ENCODE results near the gene KRT26. TPM values are rescaled to one million over a fixed set of nuclear protein-coding genes. Genes with fewer than 3 reads are reported as not detected.

KRT26 gene
- total RNA-seq, 2 donors from 2014 or later: not detected

- Mint-ChIP-seq H3K27ac (no peak within 1 kb of the TSS), H3K4me3 (no peak within 1 kb of the TSS), H3K27me3 (ENCODE audit: insufficient read depth) (peaks cover 29% of the 10 kb centered on the region), H3K4me1 (no peaks in the 10 kb centered on the region), H3K9me3 (peaks cover 4% of the 10 kb centered on the region), H3K36me3 (ENCODE audit: low read depth) (no peaks in the 10 kb centered on the region)
- Histone ChIP-seq H3K4me3 (ENCODE audit: low read length) (no peak within 1 kb of the TSS), H3K27me3 (ENCODE audit: control insufficient read depth, insufficient read depth, low read length, poor library complexity, severe bottlenecking) (peaks cover 8% of the 10 kb centered on the region), H3K36me3 (ENCODE audit: control insufficient read depth, insufficient read depth, low read length) (no peaks in the 10 kb centered on the region), H3K9me3 (ENCODE audit: control insufficient read depth, low read length) (no peaks in the 10 kb centered on the region), H3K27ac (ENCODE audit: low read depth, low read length) (no peak within 1 kb of the TSS), H3K9ac (ENCODE audit: extremely low read depth, low read length, poor library complexity, severe bottlenecking) (no peak within 1 kb of the TSS), H3K4me1 (ENCODE audit: control insufficient read depth, insufficient read depth, low read length) (no peaks in the 10 kb centered on the region)
- 98 to 100% methylated on average over 4 of the region's 4 CpGs for WGBS, 2 experiments (ENCODE audit: insufficient coverage in 1 of 2, insufficient read length in 1 of 2)
- TF ChIP-seq, protein P1, sequence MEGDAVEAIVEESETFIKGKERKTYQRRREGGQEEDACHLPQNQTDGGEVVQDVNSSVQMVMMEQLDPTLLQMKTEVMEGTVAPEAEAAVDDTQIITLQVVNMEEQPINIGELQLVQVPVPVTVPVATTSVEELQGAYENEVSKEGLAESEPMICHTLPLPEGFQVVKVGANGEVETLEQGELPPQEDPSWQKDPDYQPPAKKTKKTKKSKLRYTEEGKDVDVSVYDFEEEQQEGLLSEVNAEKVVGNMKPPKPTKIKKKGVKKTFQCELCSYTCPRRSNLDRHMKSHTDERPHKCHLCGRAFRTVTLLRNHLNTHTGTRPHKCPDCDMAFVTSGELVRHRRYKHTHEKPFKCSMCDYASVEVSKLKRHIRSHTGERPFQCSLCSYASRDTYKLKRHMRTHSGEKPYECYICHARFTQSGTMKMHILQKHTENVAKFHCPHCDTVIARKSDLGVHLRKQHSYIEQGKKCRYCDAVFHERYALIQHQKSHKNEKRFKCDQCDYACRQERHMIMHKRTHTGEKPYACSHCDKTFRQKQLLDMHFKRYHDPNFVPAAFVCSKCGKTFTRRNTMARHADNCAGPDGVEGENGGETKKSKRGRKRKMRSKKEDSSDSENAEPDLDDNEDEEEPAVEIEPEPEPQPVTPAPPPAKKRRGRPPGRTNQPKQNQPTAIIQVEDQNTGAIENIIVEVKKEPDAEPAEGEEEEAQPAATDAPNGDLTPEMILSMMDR (conservative IDR thresholded peaks at IDR 0.05): no peak
- no peak for DNase-seq
These were observed 10.4 kb upstream of the KRT26 start, which contains the start of gene KRT27 for GRCh38 chr17:40782450-40782849. Gene KRT27 (minus strand): TSS chr17:40782550. CDS start chr17:40782493, 57 bp downstream.

GRCh38 chr17:40779181-40779909 is 7.3 kb upstream of the KRT26 start:
- WGBS, 2 experiments (ENCODE audit: insufficient coverage in 1 of 2, insufficient read length in 1 of 2): 71 to 79% methylated on average over 28 to 36 of the region's 37 CpGs
- H3K36me3 Mint-ChIP-seq (ENCODE audit: low read depth): no peaks in the 10 kb centered on the region

GRCh38 chr17:40778461-40778860 is 6.5 kb upstream of the KRT26 start:
- Histone ChIP-seq H3K4me1 (ENCODE audit: control insufficient read depth, insufficient read depth, low read length) (no peaks in the 10 kb centered on the region), H3K27ac (ENCODE audit: low read depth, low read length) (no peak overlapping the region), H3K9me3 (ENCODE audit: control insufficient read depth, low read length) (no peaks in the 10 kb centered on the region), H3K4me3 (ENCODE audit: low read length) (no peak overlapping the region), H3K9ac (ENCODE audit: extremely low read depth, low read length, poor library complexity, severe bottlenecking) (no peak overlapping the region), H3K36me3 (ENCODE audit: control insufficient read depth, insufficient read depth, low read length) (no peaks in the 10 kb centered on the region), H3K27me3 (ENCODE audit: control insufficient read depth, insufficient read depth, low read length, poor library complexity, severe bottlenecking) (peaks cover 8% of the 10 kb centered on the region)
- Mint-ChIP-seq H3K4me3 (no peak overlapping the region), H3K27me3 (ENCODE audit: insufficient read depth) (peaks cover 38% of the 10 kb centered on the region), H3K27ac (no peak overlapping the region), H3K36me3 (ENCODE audit: low read depth) (no peaks in the 10 kb centered on the region), H3K4me1 (no peaks in the 10 kb centered on the region), H3K9me3 (peaks cover 4% of the 10 kb centered on the region)
- DNase-seq: no peak
- 92 to 93% methylated on average over 5 of the region's 5 CpGs for WGBS, 2 experiments (ENCODE audit: insufficient coverage in 1 of 2, insufficient read length in 1 of 2)
- TF ChIP-seq, protein P1 (conservative IDR thresholded peaks at IDR 0.05): no peak

More at GRCh38 chr17:40779181-40779909, 7.3 kb upstream of the KRT26 start:
- TF ChIP-seq, protein P1 (conservative IDR thresholded peaks at IDR 0.05): no peak
- Histone ChIP-seq H3K36me3 (ENCODE audit: control insufficient read depth, insufficient read depth, low read length) (no peaks in the 10 kb centered on the region), H3K27ac (ENCODE audit: low read depth, low read length) (no peak overlapping the region), H3K9me3 (ENCODE audit: control insufficient read depth, low read length) (no peaks in the 10 kb centered on the region), H3K9ac (ENCODE audit: extremely low read depth, low read length, poor library complexity, severe bottlenecking) (no peak overlapping the region), H3K4me1 (ENCODE audit: control insufficient read depth, insufficient read depth, low read length) (no peaks in the 10 kb centered on the region), H3K27me3 (ENCODE audit: control insufficient read depth, insufficient read depth, low read length, poor library complexity, severe bottlenecking) (peaks cover 8% of the 10 kb centered on the region), H3K4me3 (ENCODE audit: low read length) (no peak overlapping the region)
- H3K27ac Mint-ChIP-seq: no peak overlapping the region
- H3K4me3 Mint-ChIP-seq: no peak overlapping the region
- H3K27me3 Mint-ChIP-seq (ENCODE audit: insufficient read depth): peaks cover 38% of the 10 kb centered on the region
- peaks cover 4% of the 10 kb centered on the region for H3K9me3 Mint-ChIP-seq
- H3K4me1 Mint-ChIP-seq: no peaks in the 10 kb centered on the region
- peak; percentile 67 for DNase-seq

All from endodermal cell (in vitro differentiated cells).